ENCODE measurements around the gene SEC24A. TPM values are rescaled to one million over a fixed set of nuclear protein-coding genes. Genes with fewer than 3 reads are reported as not detected.

Gene SEC24A
- total RNA-seq, 1 experiment from 2014 or later = 30.4 TPM

DNA sequence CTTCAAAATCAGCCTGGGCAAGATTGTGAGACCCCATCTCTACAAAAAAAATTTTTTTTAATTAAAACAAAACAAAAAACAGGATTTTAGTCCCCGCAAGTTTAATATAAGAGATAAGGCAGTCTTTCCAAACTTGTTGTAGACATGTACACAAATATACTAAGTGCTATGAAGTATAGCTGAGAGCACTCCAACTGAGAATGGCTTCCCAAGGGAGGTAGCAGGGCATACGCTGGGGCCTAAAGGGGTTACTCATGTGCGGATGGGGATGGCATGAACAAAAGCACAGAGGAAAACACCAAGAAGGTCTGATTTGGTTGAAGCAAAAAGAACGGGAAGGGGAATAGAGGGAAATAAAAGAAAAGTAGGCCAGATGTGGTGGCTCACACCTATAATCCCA is 37.1 kb upstream of the SEC24A start:
- H3K4me1 ChIP-seq (ENCODE audit: insufficient read depth, low read length) = 0 out of 2 replicates have a peak, but pooled peaks cover 3% of the 10 kb centered on the region
- H4K5ac ChIP-seq (ENCODE audit: insufficient read length, low read depth, low read length) = no peak overlapping the region
- H3K9me3 Mint-ChIP-seq = no peaks in the 10 kb centered on the region
- H4K8ac ChIP-seq (replicated peaks; ENCODE audit: insufficient read length, low read depth, low read length) = no peak overlapping the region
- H2BK12ac ChIP-seq (ENCODE audit: insufficient read length, low read depth, low read length) = no peak overlapping the region
- no peak overlapping the region for H3K4ac ChIP-seq (ENCODE audit: low read depth, low read length)
- peaks cover 13 to 14% of the 10 kb centered on the region in 2 experiments for H3K4me1 Mint-ChIP-seq
- no peak overlapping the region for H3K23ac ChIP-seq (ENCODE audit: insufficient read length, low read depth, low read length)
- TF ChIP-seq, protein P1, sequence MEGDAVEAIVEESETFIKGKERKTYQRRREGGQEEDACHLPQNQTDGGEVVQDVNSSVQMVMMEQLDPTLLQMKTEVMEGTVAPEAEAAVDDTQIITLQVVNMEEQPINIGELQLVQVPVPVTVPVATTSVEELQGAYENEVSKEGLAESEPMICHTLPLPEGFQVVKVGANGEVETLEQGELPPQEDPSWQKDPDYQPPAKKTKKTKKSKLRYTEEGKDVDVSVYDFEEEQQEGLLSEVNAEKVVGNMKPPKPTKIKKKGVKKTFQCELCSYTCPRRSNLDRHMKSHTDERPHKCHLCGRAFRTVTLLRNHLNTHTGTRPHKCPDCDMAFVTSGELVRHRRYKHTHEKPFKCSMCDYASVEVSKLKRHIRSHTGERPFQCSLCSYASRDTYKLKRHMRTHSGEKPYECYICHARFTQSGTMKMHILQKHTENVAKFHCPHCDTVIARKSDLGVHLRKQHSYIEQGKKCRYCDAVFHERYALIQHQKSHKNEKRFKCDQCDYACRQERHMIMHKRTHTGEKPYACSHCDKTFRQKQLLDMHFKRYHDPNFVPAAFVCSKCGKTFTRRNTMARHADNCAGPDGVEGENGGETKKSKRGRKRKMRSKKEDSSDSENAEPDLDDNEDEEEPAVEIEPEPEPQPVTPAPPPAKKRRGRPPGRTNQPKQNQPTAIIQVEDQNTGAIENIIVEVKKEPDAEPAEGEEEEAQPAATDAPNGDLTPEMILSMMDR (conservative IDR thresholded peaks at IDR 0.05) = no peak
- no peak overlapping the region for H3K18ac ChIP-seq (ENCODE audit: insufficient read length, low read depth, low read length)
- H2BK20ac ChIP-seq (ENCODE audit: low read depth, low read length, poor library complexity, severe bottlenecking) = no peak overlapping the region
- no peaks in the 10 kb centered on the region for H3K27me3 ChIP-seq (ENCODE audit: insufficient read depth, low read length)
- H3K4me3 Mint-ChIP-seq = no peak overlapping the region
- no CpG with 5 or more reads among the region's 4 CpGs for WGBS (ENCODE audit: extremely low coverage, insufficient read length, low lambda C conversion rate)
- no peak overlapping the region for H2AFZ ChIP-seq (ENCODE audit: low read length)
- no peaks in the 10 kb centered on the region for H3K23me2 ChIP-seq (ENCODE audit: insufficient read length, low read depth, low read length, poor library complexity, severe bottlenecking)
- H4K20me1 ChIP-seq (ENCODE audit: control insufficient read depth, insufficient read depth, insufficient read length) = no peaks in the 10 kb centered on the region
- H2BK5ac ChIP-seq (ENCODE audit: insufficient read length, low read length) = no peak overlapping the region
- no peak overlapping the region for H2BK15ac ChIP-seq (ENCODE audit: low read depth, low read length)
- H3K79me1 ChIP-seq (ENCODE audit: insufficient read depth, low read depth, low read length, poor library complexity, severe bottlenecking) = no peaks in the 10 kb centered on the region
- no peak overlapping the region for H3K56ac ChIP-seq (ENCODE audit: insufficient read length, low read depth, low read length)
- H4K91ac ChIP-seq (ENCODE audit: insufficient read length, low read depth, low read length) = no peak overlapping the region
- no peak overlapping the region for H2BK120ac ChIP-seq (ENCODE audit: low read depth, low read length, poor library complexity, severe bottlenecking)
- no peak overlapping the region for H3K14ac ChIP-seq (ENCODE audit: insufficient read depth, low read length)
- H3T11ph ChIP-seq (ENCODE audit: low read length) = no peak overlapping the region
- no peaks in the 10 kb centered on the region for H3K27me3 Mint-ChIP-seq (ENCODE audit: low read depth)
- DNase-seq = no peak
- H3K27ac ChIP-seq (ENCODE audit: insufficient read length, low read depth, low read length) = no peak overlapping the region
- no peak overlapping the region for H3K9ac ChIP-seq (ENCODE audit: extremely low read depth, insufficient read length, low read length)
- H3K36me3 Mint-ChIP-seq (ENCODE audit: insufficient read depth in 1 of 3, low read depth in 3 of 3) = peaks cover 5 to 55% (median 33%) of the 10 kb centered on the region in 3 experiments; a peak in 6 of 7 replicates
- H2AK5ac ChIP-seq (ENCODE audit: insufficient read length, low read length) = no peak overlapping the region
- no peak overlapping the region for H3K4me2 ChIP-seq (ENCODE audit: insufficient read depth, insufficient read length, low read length)
- H3K79me2 ChIP-seq (ENCODE audit: insufficient read depth, low read length) = no peaks in the 10 kb centered on the region
- no peaks in the 10 kb centered on the region for H3K9me3 ChIP-seq (ENCODE audit: control insufficient read depth, low read depth, low read length)
- H3K27ac Mint-ChIP-seq = peak overlapping the region in 1 of 3 experiments; percentile 25; a peak in 3 of 7 replicates
